GM12891 (cell line): ENCODE results near the gene BRD7.
A peak's percentile ranks its signal among the peaks of the same experiment; 100 is the strongest.

ENCODE experiments used
- DNase-seq: peaks from one replicate; pipeline ENCODE4 v3.0.0; 2011; ENCODE audit warnings: low spot score; ENCODE audit not compliant: insufficient read length
- FAIRE-seq: peaks from 2 replicates; lab custom pipeline; 2011; peaks lifted over from hg19 to GRCh38; lab: Jason Lieb, UNC
- PAX5 ChIP-seq: IDR thresholded peaks from 2 replicates; pipeline ENCODE4 v1.6.1; 2011; ENCODE audit warnings: low read length, moderate library complexity, mild to moderate bottlenecking; ENCODE audit not compliant: insufficient read depth, severe bottlenecking
- POLR2A ChIP-seq: IDR thresholded peaks from 2 replicates; pipeline ENCODE4 v1.6.1; 2011; ENCODE audit warnings: low read depth, low read length, control low read depth
- POLR2AphosphoS5 ChIP-seq: IDR thresholded peaks from 2 replicates; pipeline ENCODE4 v1.6.1; 2011; ENCODE audit warnings: low read depth, low read length, control low read depth
- POU2F2 ChIP-seq: IDR thresholded peaks from 2 replicates; pipeline ENCODE4 v1.6.1; 2011; ENCODE audit warnings: low read depth, mild to moderate bottlenecking, control low read depth, low read length, moderate library complexity
- SPI1 ChIP-seq: IDR thresholded peaks from 2 replicates; pipeline ENCODE4 v1.6.1; 2011; ENCODE audit warnings: low read depth, low read length, control low read depth
- TAF1 ChIP-seq: IDR thresholded peaks from 2 replicates; pipeline ENCODE4 v1.6.1; 2011; ENCODE audit warnings: low read depth, low read length, control low read depth

The BRD7 gene

DNA sequence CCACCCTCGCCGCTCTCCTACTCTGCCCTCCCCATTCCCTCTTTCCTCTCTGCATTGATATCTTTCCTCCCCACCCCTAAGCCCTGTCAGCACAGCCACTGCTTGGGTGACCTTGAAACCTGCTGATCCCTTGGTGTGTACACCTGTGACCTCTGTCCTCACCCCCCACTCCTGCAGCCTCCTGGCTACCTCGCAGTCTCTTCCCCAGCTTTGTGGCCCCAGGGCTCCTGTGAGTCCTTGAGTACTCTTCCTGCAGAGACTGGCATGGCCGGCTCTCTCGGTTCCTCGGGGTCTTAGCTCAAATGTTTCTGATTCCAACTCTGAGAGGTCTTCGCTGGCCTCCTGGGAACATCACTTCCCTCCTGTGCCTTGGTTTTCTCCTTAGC is 70.7 kb downstream of the BRD7 start:
- FAIRE-seq = no peak
- DNase-seq = no peak
- TF ChIP-seq POLR2AphosphoS5 (no peak), TAF1 (no peak), POLR2A (no peak), SPI1 (no peak), PAX5 (no peak), POU2F2 (no peak)

DNA sequence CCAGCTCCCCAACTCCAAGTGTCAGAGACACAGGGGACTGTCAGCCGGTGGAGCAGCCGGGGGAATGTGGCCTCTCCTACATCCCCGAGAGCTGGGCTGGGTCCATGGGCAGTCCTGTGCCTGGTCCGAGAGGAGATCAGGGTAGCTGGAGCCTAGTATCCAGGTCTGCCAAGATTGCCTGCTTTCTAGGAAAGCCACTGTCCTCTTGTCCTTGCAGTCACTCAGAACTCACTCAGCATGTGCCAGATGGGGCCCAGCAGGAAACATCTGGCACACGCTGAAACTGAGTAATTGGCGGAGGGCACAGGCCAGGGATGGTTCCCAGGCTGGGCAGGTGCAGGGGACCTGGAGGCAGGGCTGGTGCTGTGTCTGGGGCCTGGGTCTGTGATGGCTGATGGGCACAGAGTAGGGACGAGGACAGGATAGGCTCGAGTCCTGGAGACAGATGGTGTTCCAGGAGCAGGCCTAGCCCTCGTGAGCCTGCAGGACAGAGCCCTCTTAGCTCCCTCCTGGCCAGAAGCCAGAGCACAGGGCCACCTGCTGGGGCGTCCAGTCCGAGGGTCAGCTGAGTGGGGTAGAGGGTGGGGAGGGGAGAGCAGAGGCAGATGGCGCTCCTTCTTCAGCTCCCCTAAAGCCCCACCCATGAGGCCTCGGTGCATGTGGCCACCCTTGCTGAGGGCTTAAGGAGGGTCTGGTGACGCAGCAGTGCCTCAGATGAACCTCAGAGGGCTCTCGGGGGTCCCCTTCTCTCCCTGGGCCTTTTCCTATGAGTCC is 71.3 kb downstream of the BRD7 start:
- no peak for FAIRE-seq
- DNase-seq = no peak
- TF ChIP-seq POLR2A (peak; percentile 9; the same call in 1 of the 2 replicates), SPI1 (no peak)

DNA sequence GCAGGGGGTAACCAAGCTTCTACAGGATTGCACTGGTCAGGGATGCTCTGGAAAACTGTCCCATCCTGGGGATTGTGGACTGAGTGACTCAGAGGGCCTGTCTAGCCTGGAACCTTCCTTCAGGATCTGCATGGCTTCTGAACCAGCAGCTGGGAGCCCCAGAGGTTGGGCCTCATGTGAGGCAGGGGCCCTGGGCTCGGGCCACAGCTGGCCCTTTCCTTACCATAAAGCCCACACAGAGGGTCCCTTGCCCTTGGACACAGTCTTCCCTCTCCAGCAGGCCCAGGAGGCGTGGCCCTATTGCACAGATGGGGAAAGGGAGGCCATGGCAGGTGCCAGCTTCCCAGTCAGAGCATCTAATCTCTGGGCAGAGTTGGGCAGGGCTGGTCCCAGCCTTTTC is 72.0 kb downstream of the BRD7 start:
- no peak for FAIRE-seq
- no peak for TF ChIP-seq POU2F2
- no peak; the same call in 1 of the 2 replicates for TF ChIP-seq POLR2A
- TF ChIP-seq TAF1 = no peak
- no peak for TF ChIP-seq SPI1
- no peak for TF ChIP-seq POLR2AphosphoS5
- TF ChIP-seq PAX5 = no peak
- no peak for DNase-seq

DNA sequence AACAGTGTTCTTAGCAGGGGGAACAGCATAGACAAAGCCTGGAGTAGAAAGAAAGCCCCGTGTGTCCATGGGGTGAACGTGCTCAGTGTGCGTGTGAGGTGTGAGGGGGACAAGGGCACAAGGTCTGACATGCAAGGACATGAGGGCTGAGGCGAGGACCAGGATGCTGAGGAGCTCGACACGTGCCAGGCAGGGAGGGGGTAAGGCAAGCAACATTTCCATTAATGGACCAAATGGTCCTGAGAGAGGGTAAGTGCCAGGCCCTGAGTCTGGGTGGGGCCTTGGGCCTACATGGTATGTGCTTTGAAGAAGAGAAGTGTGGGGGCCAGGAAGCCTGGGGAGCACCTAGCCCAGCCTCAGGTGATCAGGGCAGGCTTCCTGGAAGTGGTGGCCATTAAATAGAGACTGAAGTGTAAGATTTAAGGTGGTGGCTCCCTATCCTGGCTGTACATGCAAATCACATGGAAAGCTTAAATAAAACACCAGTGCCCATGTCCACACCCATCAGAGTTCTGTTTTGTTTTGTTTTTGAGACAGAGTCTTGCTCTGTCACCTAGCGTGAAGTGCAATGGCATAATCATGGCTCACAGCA is 73.2 kb downstream of the BRD7 start:
- FAIRE-seq (no peak), DNase-seq (no peak)
- TF ChIP-seq TAF1 (no peak), PAX5 (no peak)

DNA sequence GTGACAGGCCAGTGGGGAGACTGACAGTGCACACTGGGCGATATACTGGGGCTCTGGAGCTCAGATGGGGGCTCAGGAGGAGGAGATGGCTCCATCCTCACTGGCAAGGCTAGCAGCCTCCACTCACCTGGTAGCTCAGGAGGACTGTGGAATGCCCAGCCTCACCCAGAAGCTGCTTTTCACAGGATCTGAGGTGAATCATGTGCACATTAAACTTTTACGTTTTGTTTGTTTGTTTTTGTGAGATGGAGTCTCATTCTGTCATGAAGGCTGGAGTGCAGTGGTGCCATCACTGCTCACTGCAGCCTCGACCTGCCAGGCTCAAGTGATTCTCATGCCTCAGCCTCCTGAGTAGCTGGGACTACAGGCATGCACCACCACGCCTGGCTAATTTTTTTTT is 73.8 kb downstream of the BRD7 start:
- TF ChIP-seq POLR2A (no peak), POLR2AphosphoS5 (no peak), PAX5 (no peak), POU2F2 (no peak), TAF1 (no peak), SPI1 (no peak)
- FAIRE-seq (no peak), DNase-seq (no peak)

DNA sequence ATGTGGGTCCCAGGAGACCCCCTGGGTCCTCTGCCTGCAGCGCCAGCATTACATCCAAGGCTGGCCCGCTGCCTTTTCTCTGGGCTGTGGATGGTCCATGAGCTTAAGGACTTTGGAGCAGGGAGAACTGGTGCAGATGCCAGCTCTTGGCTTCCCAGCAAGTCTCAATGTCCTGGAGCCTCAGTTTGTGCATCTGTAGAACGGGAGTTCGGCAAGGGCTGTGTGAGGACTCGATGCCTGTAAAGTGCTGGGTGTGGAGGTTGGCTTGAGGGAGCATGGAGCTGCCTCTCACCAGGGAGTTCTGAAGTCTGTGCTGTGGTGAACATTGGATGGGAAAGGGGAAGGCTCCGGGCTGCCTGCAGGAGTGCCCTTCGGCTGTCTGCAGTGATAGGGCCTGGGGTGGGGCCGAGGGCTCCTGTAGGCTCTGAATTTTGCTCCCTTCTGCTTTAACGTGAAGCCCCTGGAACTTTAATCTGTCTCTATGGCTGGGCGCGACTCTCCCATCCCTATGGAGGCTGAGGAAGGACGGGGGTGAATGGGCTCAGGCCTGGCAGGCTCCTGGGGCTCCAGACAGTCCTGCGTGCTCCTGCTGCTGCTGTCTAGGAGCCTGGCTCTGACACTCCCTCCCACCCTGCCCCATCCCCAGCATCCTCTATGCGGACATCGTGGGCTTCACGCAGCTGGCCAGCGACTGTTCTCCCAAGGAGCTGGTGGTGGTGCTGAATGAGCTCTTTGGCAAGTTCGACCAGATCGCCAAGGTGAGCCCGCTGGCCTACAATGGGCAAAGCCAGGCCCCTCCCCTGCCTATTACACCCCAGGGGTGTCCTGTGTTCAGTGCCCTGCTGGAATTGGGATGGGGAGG is 74.6 kb downstream of the BRD7 start:
- TF ChIP-seq POLR2A = no peak
- TF ChIP-seq PAX5 = no peak
- no peak for TF ChIP-seq SPI1
- no peak for TF ChIP-seq POLR2AphosphoS5
- no peak for TF ChIP-seq POU2F2
- TF ChIP-seq TAF1 = no peak
- FAIRE-seq (no peak), DNase-seq (no peak)

DNA sequence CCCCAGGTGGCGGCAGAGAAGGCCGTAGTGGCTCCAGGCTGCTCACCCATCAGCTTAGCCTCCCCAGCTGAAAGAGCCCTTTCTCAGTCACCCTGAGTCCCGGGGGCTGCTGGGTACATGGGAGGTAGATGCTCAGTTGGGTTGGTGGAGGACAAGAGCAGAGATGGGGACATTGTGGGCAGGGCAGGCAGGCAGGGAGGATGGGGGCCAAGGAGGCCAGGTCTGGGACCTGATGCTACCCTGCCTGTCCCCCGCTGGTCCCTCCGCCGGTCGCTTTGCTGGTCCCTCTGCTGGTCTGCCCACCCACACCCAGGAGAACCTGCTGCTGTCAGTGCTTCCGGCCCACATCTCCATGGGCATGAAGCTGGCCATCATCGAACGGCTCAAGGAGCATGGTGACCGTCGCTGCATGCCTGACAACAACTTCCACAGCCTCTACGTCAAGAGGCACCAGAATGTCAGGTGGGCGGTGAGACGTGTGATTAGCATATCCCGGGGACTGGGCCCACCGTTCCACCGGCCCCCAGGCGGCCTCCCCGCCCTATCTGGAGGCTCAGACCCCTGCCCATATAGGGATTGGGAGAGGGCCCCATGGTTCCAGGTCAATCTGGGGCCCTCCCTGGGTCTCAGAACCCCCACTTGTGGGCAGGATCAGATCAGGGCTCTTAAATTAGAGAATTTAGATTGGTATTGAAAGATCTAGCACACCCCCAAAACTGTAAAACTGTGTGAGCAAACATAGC is 75.6 kb downstream of the BRD7 start:
- TF ChIP-seq POLR2A (no peak), PAX5 (no peak), POLR2AphosphoS5 (no peak), SPI1 (no peak), POU2F2 (no peak), TAF1 (no peak)
- DNase-seq = no peak
- no peak for FAIRE-seq

DNA sequence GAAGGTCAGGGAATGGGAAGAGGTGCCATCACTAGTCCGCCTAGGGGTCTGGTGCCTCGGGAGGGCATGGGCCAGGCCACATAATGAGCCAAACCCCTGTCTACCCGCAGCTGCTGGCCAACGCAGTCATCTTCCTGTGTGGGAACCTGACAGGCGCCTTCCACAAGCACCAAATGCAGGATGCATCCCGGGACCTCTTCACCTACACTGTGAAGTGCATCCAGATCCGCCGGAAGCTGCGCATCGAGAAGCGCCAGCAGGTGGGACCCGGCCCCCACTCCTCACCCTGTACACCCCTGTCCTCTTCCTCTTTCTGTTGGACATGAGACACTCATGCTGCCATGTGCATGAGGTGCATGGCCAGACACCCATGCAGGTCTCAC is 76.2 kb downstream of the BRD7 start:
- DNase-seq (no peak), FAIRE-seq (no peak)
- no peak for TF ChIP-seq PAX5
- TF ChIP-seq POU2F2 = no peak
- TF ChIP-seq POLR2AphosphoS5 = no peak
- no peak for TF ChIP-seq SPI1
- TF ChIP-seq TAF1 = no peak
- TF ChIP-seq POLR2A = no peak
